Tibial artery (tissue), 4 donors: ENCODE data around the gene MAP4.
A peak's percentile ranks its signal among the peaks of the same experiment; 100 is the strongest.

ENCODE experiments used
- DNase-seq, 2 donors: peaks; one replicate each; pipeline ENCODE4 v3.0.0-alpha.2; 2019
- H3K27ac ChIP-seq, 2 donors: fragments of 200-600 bp; sonication (generic) in 1 of 2; 1 replicate in 1 of 2; 2 replicates in 1 of 2; pipeline ENCODE4 v1.5.1; 2018 to 2019; ENCODE audit warnings: mild to moderate bottlenecking in 1 of 2
- H3K27me3 ChIP-seq, 2 donors: fragments of 200-600 bp; sonication (generic) in 1 of 2; one replicate each; pipeline versions ENCODE4 v1.5.1 to v1.6.0; 2016 to 2019
- H3K36me3 ChIP-seq, 3 donors: fragments of 200-600 bp; sonication (generic) in 2 of 3; one replicate each; pipeline ENCODE4 v1.5.1; 2016 to 2019; ENCODE audit warnings: mild to moderate bottlenecking in 2 of 3
- H3K4me1 ChIP-seq, 4 donors: fragments of 200-600 bp; sonication (generic) in 2 of 4; 1 replicate in 3 of 4; 2 replicates in 1 of 4; pipeline ENCODE4 v1.5.1; 2016 to 2019
- H3K4me3 ChIP-seq, 2 donors: fragments of 200-600 bp; sonication (generic) in 1 of 2; 1 replicate in 1 of 2; 2 replicates in 1 of 2; pipeline ENCODE4 v1.5.1; 2018 to 2019; ENCODE audit warnings: mild to moderate bottlenecking in 2 of 2
- H3K9me3 ChIP-seq, 3 donors: fragments of 200-600 bp; sonication (generic) in 1 of 3; one replicate each; pipeline ENCODE4 v1.5.1; 2016 to 2019
- CTCF ChIP-seq, 2 experiments: fragments of 200-600 bp in 1 of 2; fragments of 450-650 bp in 1 of 2; IDR thresholded peaks; one replicate each; pipeline ENCODE4 v1.5.1; 2017 to 2019; ENCODE audit warnings: antibody characterized with exemption in 2 of 2, mild to moderate bottlenecking in 1 of 2, moderate library complexity in 1 of 2
- intact Hi-C: fragments of 100-400 bp; cut with DNase I; formaldehyde crosslinking; loops from one replicate; pipeline ENCODE4 v1.15.0; 2023; ENCODE audit warnings: low total_unique reads

Gene MAP4

GRCh38 chr3:48022178-48022577 is 6.0 kb upstream of the MAP4 start:
- intact Hi-C loops = no loop called here
- no peaks in the 10 kb centered on the region for H3K9me3 ChIP-seq
- H3K4me1 ChIP-seq = peaks cover 0 to 74% (median 29%) of the 10 kb centered on the region in 4 donors
- no peak overlapping the region for H3K4me3 ChIP-seq
- H3K27me3 ChIP-seq = no peaks in the 10 kb centered on the region
- no peak for DNase-seq
- H3K36me3 ChIP-seq = no peaks in the 10 kb centered on the region
- H3K27ac ChIP-seq = peak overlapping the region in 1 of 2 donors; percentile 8
- no peak for TF ChIP-seq CTCF (IDR thresholded peaks at IDR 0.05)

- no peaks in the 10 kb centered on the region for H3K36me3 ChIP-seq
- peaks cover 0 to 80% (median 53%) of the 10 kb centered on the region in 4 donors for H3K4me1 ChIP-seq
- H3K9me3 ChIP-seq = no peaks in the 10 kb centered on the region
- TF ChIP-seq CTCF (IDR thresholded peaks at IDR 0.05) = no peak
- DNase-seq = no peak
- H3K27me3 ChIP-seq = no peaks in the 10 kb centered on the region
- no peak overlapping the region for H3K4me3 ChIP-seq
- H3K27ac ChIP-seq = peak overlapping the region; percentile 54 to 63
- intact Hi-C loops = no loop called here
Observed at GRCh38 chr3:48018841-48019240, 2.6 kb upstream of the MAP4 start.

GRCh38 chr3:48015431-48016180 is 610 bp downstream of the MAP4 start:
- no peaks in the 10 kb centered on the region for H3K27me3 ChIP-seq
- no peaks in the 10 kb centered on the region for H3K36me3 ChIP-seq
- no peak for DNase-seq
- no peaks in the 10 kb centered on the region for H3K9me3 ChIP-seq
- H3K27ac ChIP-seq = peak overlapping the region; percentile 8 to 26
- intact Hi-C loops = no loop called here
- no peak for TF ChIP-seq CTCF (IDR thresholded peaks at IDR 0.05)
- no peak overlapping the region for H3K4me3 ChIP-seq
- peaks cover 0 to 91% (median 57%) of the 10 kb centered on the region in 4 donors for H3K4me1 ChIP-seq

GRCh38 chr3:48014358-48014757 is 1.9 kb downstream of the MAP4 start:
- no peak for DNase-seq
- no peaks in the 10 kb centered on the region for H3K9me3 ChIP-seq
- peaks cover 0 to 96% (median 57%) of the 10 kb centered on the region in 4 donors for H3K4me1 ChIP-seq
- H3K27ac ChIP-seq = peak overlapping the region; percentile 18 to 36
- no peaks in the 10 kb centered on the region for H3K27me3 ChIP-seq
- intact Hi-C loops = no loop called here
- no peaks in the 10 kb centered on the region for H3K36me3 ChIP-seq
- H3K4me3 ChIP-seq = no peak overlapping the region
- TF ChIP-seq CTCF (IDR thresholded peaks at IDR 0.05) = no peak

GRCh38 chr3:48013288-48013980 is 2.8 kb downstream of the MAP4 start:
- Histone ChIP-seq H3K4me1 (peaks cover 0 to 87% (median 54%) of the 10 kb centered on the region in 4 donors), H3K9me3 (no peaks in the 10 kb centered on the region), H3K27me3 (no peaks in the 10 kb centered on the region), H3K36me3 (no peaks in the 10 kb centered on the region), H3K4me3 (no peak overlapping the region), H3K27ac (peak overlapping the region; percentile 25 to 36)
- DNase-seq = peak in 1 of 2 donors; percentile 31
- TF ChIP-seq CTCF (IDR thresholded peaks at IDR 0.05) = no peak
- intact Hi-C loops = no loop called here
